ENCODE measurements around the gene AGFG2. TPM values are rescaled to one million over a fixed set of nuclear protein-coding genes. Genes with fewer than 3 reads are reported as not detected.

AGFG2 gene
- total and polyA plus RNA-seq, 2 of the 13 experiments (the other 11 are each of a cell fraction or from before 2014, with no cell fraction given) = 125 to 132 TPM

DNA sequence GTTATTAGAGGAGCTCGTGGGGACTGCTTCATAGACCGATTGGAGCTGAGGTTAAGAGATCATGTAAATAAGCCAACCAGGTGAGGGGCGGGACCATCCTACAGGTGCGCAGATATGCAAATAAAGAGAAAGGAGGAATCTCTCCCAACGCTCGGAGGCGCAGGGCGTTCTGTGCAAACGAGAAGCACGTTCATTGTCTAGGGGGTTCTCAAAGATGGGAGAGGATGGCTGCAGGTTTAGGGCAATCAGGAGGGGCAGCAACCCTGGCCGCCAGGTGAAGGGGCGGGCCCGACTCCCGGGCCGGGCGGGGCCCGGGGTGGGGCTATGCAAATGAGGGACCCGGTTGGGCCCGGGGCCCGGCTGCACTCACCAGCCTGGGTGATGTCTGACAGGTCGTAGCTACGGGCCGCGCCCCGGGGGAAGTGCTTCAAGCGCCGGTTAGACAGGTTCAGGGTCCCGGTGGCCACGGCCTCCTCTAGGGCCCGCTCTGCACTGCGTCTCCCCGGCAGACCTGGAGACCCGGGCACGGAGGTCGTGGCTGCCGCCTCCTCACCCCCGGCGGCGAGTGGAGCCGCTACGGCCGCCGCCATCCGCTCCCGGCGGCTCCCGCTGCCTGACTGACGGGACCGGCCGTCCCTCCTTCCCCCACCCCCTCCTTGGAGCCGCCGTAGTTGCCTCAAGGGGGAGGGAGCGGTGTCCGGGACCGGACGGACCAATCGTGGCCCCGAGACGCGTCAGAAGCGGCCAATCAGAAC is 46.7 kb downstream of the AGFG2 start, which contains the start of gene LRCH4 (continued):
- TF ChIP-seq, protein P1, sequence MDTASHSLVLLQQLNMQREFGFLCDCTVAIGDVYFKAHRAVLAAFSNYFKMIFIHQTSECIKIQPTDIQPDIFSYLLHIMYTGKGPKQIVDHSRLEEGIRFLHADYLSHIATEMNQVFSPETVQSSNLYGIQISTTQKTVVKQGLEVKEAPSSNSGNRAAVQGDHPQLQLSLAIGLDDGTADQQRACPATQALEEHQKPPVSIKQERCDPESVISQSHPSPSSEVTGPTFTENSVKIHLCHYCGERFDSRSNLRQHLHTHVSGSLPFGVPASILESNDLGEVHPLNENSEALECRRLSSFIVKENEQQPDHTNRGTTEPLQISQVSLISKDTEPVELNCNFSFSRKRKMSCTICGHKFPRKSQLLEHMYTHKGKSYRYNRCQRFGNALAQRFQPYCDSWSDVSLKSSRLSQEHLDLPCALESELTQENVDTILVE (CRISPR knock-in tag; IDR thresholded peaks at IDR 0.05) = peak; percentile 95
- TF ChIP-seq, protein P2, sequence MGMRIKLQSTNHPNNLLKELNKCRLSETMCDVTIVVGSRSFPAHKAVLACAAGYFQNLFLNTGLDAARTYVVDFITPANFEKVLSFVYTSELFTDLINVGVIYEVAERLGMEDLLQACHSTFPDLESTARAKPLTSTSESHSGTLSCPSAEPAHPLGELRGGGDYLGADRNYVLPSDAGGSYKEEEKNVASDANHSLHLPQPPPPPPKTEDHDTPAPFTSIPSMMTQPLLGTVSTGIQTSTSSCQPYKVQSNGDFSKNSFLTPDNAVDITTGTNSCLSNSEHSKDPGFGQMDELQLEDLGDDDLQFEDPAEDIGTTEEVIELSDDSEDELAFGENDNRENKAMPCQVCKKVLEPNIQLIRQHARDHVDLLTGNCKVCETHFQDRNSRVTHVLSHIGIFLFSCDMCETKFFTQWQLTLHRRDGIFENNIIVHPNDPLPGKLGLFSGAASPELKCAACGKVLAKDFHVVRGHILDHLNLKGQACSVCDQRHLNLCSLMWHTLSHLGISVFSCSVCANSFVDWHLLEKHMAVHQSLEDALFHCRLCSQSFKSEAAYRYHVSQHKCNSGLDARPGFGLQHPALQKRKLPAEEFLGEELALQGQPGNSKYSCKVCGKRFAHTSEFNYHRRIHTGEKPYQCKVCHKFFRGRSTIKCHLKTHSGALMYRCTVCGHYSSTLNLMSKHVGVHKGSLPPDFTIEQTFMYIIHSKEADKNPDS (CRISPR knock-in tag; IDR thresholded peaks at IDR 0.05) = no peak
- TF ChIP-seq MAFF (IDR thresholded peaks at IDR 0.05; ENCODE audit: low read depth, low read length) = no peak
- TF ChIP-seq TEAD2 (CRISPR knock-in tag; IDR thresholded peaks at IDR 0.05) = no peak
- TF ChIP-seq ZIK1 (CRISPR knock-in tag; IDR thresholded peaks at IDR 0.05; ENCODE audit: borderline replicate concordance, low read depth) = no peak
- TF ChIP-seq SALL2 (CRISPR knock-in tag; IDR thresholded peaks at IDR 0.05) = 0 out of 2 replicates have a peak, but pooled peaks have one; percentile 44
- TF ChIP-seq GPN1 (CRISPR knock-in tag; IDR thresholded peaks at IDR 0.05; ENCODE audit: borderline replicate concordance) = no peak
- no peak for TF ChIP-seq SATB2 (CRISPR knock-in tag; IDR thresholded peaks at IDR 0.05)
- TF ChIP-seq, protein P3, sequence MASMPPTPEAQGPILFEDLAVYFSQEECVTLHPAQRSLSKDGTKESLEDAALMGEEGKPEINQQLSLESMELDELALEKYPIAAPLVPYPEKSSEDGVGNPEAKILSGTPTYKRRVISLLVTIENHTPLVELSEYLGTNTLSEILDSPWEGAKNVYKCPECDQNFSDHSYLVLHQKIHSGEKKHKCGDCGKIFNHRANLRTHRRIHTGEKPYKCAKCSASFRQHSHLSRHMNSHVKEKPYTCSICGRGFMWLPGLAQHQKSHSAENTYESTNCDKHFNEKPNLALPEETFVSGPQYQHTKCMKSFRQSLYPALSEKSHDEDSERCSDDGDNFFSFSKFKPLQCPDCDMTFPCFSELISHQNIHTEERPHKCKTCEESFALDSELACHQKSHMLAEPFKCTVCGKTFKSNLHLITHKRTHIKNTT (CRISPR knock-in tag; IDR thresholded peaks at IDR 0.05) = no peak
- TF ChIP-seq CEBPG (CRISPR knock-in tag; IDR thresholded peaks at IDR 0.05) = no peak
- TF ChIP-seq CBX2 (IDR thresholded peaks at IDR 0.05; ENCODE audit: low read depth, low read length) = no peak
- no peak for TF ChIP-seq CBX2 (CRISPR knock-in tag; IDR thresholded peaks at IDR 0.05; ENCODE audit: low read depth)
- no peak for TF ChIP-seq ZNF567 (CRISPR knock-in tag; IDR thresholded peaks at IDR 0.05; ENCODE audit: borderline replicate concordance)
- no peak for TF ChIP-seq CHCHD3 (CRISPR knock-in tag; IDR thresholded peaks at IDR 0.05)
- 0 out of 2 replicates have a peak, but pooled peaks have one; percentile 69 for TF ChIP-seq MAF1 (CRISPR knock-in tag; IDR thresholded peaks at IDR 0.05; ENCODE audit: borderline replicate concordance)
- TF ChIP-seq ZNF503 (CRISPR knock-in tag; IDR thresholded peaks at IDR 0.05) = 0 out of 2 replicates have a peak, but pooled peaks have one; percentile 24
- TF ChIP-seq ZNF766 (CRISPR knock-in tag; IDR thresholded peaks at IDR 0.05; ENCODE audit: borderline replicate concordance) = 0 out of 2 replicates have a peak, but pooled peaks have one; percentile 61
- 0 out of 2 replicates have a peak, but pooled peaks have one; percentile 22 for TF ChIP-seq ZNF691 (CRISPR knock-in tag; IDR thresholded peaks at IDR 0.05; ENCODE audit: borderline replicate concordance, low read depth)
- no peak for TF ChIP-seq TCF7 (IDR thresholded peaks at IDR 0.05; ENCODE audit: low read depth)
- no peak for TF ChIP-seq NFKBIZ (CRISPR knock-in tag; IDR thresholded peaks at IDR 0.05)
- TF ChIP-seq ZNF816 (CRISPR knock-in tag; IDR thresholded peaks at IDR 0.05; ENCODE audit: borderline replicate concordance) = peak; percentile 67; the same call in 1 of the 2 replicates
- no peak for TF ChIP-seq CAMTA2 (CRISPR knock-in tag; IDR thresholded peaks at IDR 0.05; ENCODE audit: borderline replicate concordance)
